ENCODE results near the gene DVL1.

The DVL1 gene

GRCh38 chr1:1361233-1361981, 12.2 kb upstream of the DVL1 start:
- TF ChIP-seq EGR1 (IDR thresholded peaks at IDR 0.05) (no peak), MAX (IDR thresholded peaks at IDR 0.05) (no peak), EP300 (IDR thresholded peaks at IDR 0.05; ENCODE audit: borderline replicate concordance) (no peak), CEBPB (IDR thresholded peaks at IDR 0.05) (no peak), ZBTB7A (IDR thresholded peaks at IDR 0.05; ENCODE audit: low read depth) (no peak), YY1 (IDR thresholded peaks at IDR 0.05; ENCODE audit: low read depth) (no peak), USF1 (IDR thresholded peaks at IDR 0.05) (no peak), TCF12 (IDR thresholded peaks at IDR 0.05; ENCODE audit: low read depth) (no peak), CREB1 (IDR thresholded peaks at IDR 0.05; ENCODE audit: low read depth) (no peak), FOXM1 (IDR thresholded peaks at IDR 0.05; ENCODE audit: borderline replicate concordance, low read depth) (no peak)

DNA sequence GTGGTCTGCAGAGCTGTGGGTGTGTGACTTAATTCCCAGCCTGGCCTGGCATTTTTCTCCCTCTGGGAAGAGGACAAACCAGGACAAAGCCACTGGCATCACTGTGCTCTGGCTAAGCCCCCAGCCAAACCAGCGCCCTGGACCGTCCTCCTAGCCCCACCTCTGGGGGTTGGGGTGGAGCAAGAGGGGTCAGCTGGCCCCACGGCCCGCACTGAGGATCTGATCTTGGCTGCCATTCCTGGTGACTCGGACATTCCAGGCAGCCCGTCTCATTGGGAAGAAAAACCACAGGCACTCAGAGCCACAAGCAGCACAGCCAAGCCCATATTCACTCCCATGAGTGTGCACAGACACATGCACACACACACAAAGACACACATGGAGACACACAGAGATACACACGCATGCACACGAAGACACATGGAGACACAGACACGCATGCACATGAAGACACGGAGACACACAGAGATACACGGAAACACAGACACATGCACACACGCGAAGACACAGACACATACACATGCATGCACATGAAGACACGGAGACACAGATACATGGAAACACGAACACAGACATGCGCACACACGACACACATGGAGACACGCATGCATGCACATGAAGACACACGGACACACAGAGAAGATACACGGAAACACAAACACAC, 11.4 kb upstream of the DVL1 start:
- TF ChIP-seq EGR1 (IDR thresholded peaks at IDR 0.05), result no peak
- peak; percentile 83 for TF ChIP-seq TEAD4 (IDR thresholded peaks at IDR 0.05)
- TF ChIP-seq NFIC (IDR thresholded peaks at IDR 0.05), result 0 out of 2 replicates have a peak, but pooled peaks have one; percentile 12
- peak; percentile 26; the same call in 1 of the 2 replicates for TF ChIP-seq USF1 (IDR thresholded peaks at IDR 0.05)

DNA sequence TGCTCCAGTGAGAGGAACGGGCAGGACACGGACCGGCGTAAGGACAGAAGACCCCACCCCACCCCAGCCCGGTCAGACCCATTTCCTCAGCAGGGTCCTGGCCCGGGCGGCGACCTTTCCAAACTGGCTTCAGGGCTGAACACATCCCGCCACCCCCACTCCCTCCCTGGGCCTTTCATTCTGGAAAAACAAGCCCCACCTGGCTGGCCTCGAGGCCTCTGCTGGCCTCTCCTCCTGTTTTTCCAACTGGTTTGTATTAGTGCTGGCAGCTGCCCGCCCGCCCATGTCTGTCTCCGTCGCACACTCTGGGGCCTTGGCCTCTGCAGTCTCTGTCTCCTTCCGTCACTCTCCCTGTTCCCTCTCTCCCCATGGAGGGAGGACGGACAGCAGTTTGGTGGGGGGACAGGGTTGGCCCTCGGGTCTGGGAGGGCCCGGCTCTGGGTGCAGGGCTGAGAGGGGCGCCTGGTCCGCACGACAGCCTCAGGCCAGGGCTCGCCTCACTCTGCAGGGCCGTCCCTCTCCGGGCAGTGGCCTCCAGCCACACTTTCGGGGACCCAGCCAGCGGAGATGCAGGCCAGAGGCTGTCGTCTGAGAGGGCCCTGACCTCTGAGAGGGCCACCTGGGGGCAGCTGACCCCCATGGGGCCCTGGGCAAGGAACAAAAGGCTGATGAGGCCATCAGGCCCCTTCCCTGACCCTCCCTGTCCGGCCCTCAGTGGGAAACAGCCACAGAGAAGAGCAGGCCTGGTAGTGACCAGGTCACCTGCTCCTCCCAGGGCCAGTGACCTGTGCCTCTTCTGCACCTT, 10.6 kb upstream of the DVL1 start:
- TF ChIP-seq TEAD4 (IDR thresholded peaks at IDR 0.05) (no peak), NFIC (IDR thresholded peaks at IDR 0.05) (no peak), TAF1 (IDR thresholded peaks at IDR 0.05; ENCODE audit: low read depth) (no peak), ZBTB7A (IDR thresholded peaks at IDR 0.05; ENCODE audit: low read depth) (no peak), EP300 (IDR thresholded peaks at IDR 0.05; ENCODE audit: borderline replicate concordance) (no peak), TCF12 (IDR thresholded peaks at IDR 0.05; ENCODE audit: low read depth) (no peak)

GRCh38 chr1:1359308-1359663, 10.1 kb upstream of the DVL1 start:
- no peak for TF ChIP-seq CEBPB (IDR thresholded peaks at IDR 0.05)
- TF ChIP-seq FOXM1 (IDR thresholded peaks at IDR 0.05; ENCODE audit: borderline replicate concordance, low read depth), result no peak
- no peak for TF ChIP-seq YY1 (IDR thresholded peaks at IDR 0.05; ENCODE audit: low read depth)
- no peak for TF ChIP-seq ZBTB7A (IDR thresholded peaks at IDR 0.05; ENCODE audit: low read depth)
- TF ChIP-seq MAX (IDR thresholded peaks at IDR 0.05), result no peak
- no peak for TF ChIP-seq NFIC (IDR thresholded peaks at IDR 0.05)
- TF ChIP-seq, protein P1, sequence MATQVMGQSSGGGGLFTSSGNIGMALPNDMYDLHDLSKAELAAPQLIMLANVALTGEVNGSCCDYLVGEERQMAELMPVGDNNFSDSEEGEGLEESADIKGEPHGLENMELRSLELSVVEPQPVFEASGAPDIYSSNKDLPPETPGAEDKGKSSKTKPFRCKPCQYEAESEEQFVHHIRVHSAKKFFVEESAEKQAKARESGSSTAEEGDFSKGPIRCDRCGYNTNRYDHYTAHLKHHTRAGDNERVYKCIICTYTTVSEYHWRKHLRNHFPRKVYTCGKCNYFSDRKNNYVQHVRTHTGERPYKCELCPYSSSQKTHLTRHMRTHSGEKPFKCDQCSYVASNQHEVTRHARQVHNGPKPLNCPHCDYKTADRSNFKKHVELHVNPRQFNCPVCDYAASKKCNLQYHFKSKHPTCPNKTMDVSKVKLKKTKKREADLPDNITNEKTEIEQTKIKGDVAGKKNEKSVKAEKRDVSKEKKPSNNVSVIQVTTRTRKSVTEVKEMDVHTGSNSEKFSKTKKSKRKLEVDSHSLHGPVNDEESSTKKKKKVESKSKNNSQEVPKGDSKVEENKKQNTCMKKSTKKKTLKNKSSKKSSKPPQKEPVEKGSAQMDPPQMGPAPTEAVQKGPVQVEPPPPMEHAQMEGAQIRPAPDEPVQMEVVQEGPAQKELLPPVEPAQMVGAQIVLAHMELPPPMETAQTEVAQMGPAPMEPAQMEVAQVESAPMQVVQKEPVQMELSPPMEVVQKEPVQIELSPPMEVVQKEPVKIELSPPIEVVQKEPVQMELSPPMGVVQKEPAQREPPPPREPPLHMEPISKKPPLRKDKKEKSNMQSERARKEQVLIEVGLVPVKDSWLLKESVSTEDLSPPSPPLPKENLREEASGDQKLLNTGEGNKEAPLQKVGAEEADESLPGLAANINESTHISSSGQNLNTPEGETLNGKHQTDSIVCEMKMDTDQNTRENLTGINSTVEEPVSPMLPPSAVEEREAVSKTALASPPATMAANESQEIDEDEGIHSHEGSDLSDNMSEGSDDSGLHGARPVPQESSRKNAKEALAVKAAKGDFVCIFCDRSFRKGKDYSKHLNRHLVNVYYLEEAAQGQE (IDR thresholded peaks at IDR 0.05; ENCODE audit: low read depth), result no peak
- no peak for TF ChIP-seq EP300 (IDR thresholded peaks at IDR 0.05; ENCODE audit: borderline replicate concordance)
- no peak for TF ChIP-seq EGR1 (IDR thresholded peaks at IDR 0.05)
- no peak for TF ChIP-seq USF1 (IDR thresholded peaks at IDR 0.05)
- no peak for TF ChIP-seq RAD21 (IDR thresholded peaks at IDR 0.05; ENCODE audit: low read depth)
- TF ChIP-seq TAF1 (IDR thresholded peaks at IDR 0.05; ENCODE audit: low read depth), result no peak
- TF ChIP-seq TEAD4 (IDR thresholded peaks at IDR 0.05), result no peak
- no peak for TF ChIP-seq CREB1 (IDR thresholded peaks at IDR 0.05; ENCODE audit: low read depth)
- TF ChIP-seq TCF12 (IDR thresholded peaks at IDR 0.05; ENCODE audit: low read depth), result no peak

- TF ChIP-seq NFIC (IDR thresholded peaks at IDR 0.05), result no peak
- no peak for TF ChIP-seq RAD21 (IDR thresholded peaks at IDR 0.05; ENCODE audit: low read depth)
- no peak for TF ChIP-seq USF1 (IDR thresholded peaks at IDR 0.05)
These were observed 9.4 kb upstream of the DVL1 start, which contains the start of gene MXRA8 for GRCh38 chr1:1358433-1359271. Gene MXRA8 (minus strand): TSS chr1:1358555. CDS start chr1:1358504, 51 bp downstream.

Data from Ishikawa (cell line).